HEK293 (cell line): Measurements from ENCODE around the gene BAD.

Source experiments
- CTCF ChIA-PET: fragments of 350-600 bp; formaldehyde crosslinking; extraction: SDS; loops from one replicate; lab custom pipeline; 2021; ENCODE audit warnings: antibody characterized with exemption; lab: Yijun Ruan, JAX
- POLR2A ChIA-PET: fragments of 300-600 bp; formaldehyde crosslinking; extraction: SDS; loops from one replicate; lab custom pipeline; 2020; ENCODE audit warnings: antibody characterized with exemption, inconsistent platforms; lab: Yijun Ruan, JAX
- H3K27ac ChIP-seq: fragments of 200-500 bp; sonication (Bioruptor generic); 2 replicates; pipeline ENCODE4 v1.5.1; 2014; ENCODE audit warnings: low read depth, low read length, control low read depth, inconsistent platforms; ENCODE audit errors: extremely low read depth
- H3K36me3 ChIP-seq, 2 experiments: fragments of 200-500 bp in 1 of 2; sonication (Bioruptor generic) in 1 of 2; 1 replicate in 1 of 2; 2 replicates in 1 of 2; pipeline ENCODE4 v1.5.1; 2014 to 2017; ENCODE audit warnings: inconsistent platforms in 2 of 2, low read length in 2 of 2; ENCODE audit not compliant: control insufficient read depth in 2 of 2, insufficient read depth in 1 of 2
- H3K4me1 ChIP-seq: fragments of 200-500 bp; sonication (Bioruptor generic); 2 replicates; pipeline ENCODE4 v1.5.1; 2014; ENCODE audit warnings: mild to moderate bottlenecking, low read length, inconsistent platforms; ENCODE audit not compliant: control insufficient read depth, insufficient read depth
- H3K4me3 ChIP-seq: 2 replicates; pipeline ENCODE4 v1.5.1; 2011; ENCODE audit warnings: low read depth, mild to moderate bottlenecking, control low read depth, low read length, moderate library complexity
- H3K9me3 ChIP-seq: fragments of 200-500 bp; sonication (Bioruptor generic); 2 replicates; pipeline ENCODE4 v1.5.1; 2014; ENCODE audit warnings: low read depth, low read length, inconsistent platforms; ENCODE audit not compliant: control insufficient read depth, insufficient read depth
- HOXC10 ChIP-seq: sonication (generic); formaldehyde crosslinking; IDR thresholded peaks from 2 replicates; pipeline ENCODE4 v1.8.1; 2023; ENCODE audit warnings: mild to moderate bottlenecking, missing genetic modification reagents
- KLF1 ChIP-seq: fragments of 450-650 bp; formaldehyde crosslinking; IDR thresholded peaks from 2 replicates; pipeline ENCODE4 v1.5.1; 2016; ENCODE audit warnings: missing biosample characterization, missing genetic modification characterization
- SCRT1 ChIP-seq: fragments of 450-650 bp; formaldehyde crosslinking; IDR thresholded peaks from 2 replicates; pipeline ENCODE4 v1.5.1; 2016; ENCODE audit warnings: missing biosample characterization, missing genetic modification characterization, borderline replicate concordance
- SCRT2 ChIP-seq: fragments of 450-650 bp; formaldehyde crosslinking; IDR thresholded peaks from 2 replicates; pipeline ENCODE4 v1.5.1; 2016; ENCODE audit warnings: missing biosample characterization, missing genetic modification characterization
- ZBTB10 ChIP-seq: fragments of 450-650 bp; formaldehyde crosslinking; IDR thresholded peaks from 2 replicates; pipeline ENCODE4 v1.5.1; 2016; ENCODE audit warnings: missing biosample characterization, missing genetic modification characterization
- ZBTB8A ChIP-seq: fragments of 450-650 bp; formaldehyde crosslinking; IDR thresholded peaks from 2 replicates; pipeline ENCODE4 v1.5.1; 2016; ENCODE audit warnings: missing biosample characterization, missing genetic modification characterization
- ZNF19 ChIP-seq: fragments of 450-650 bp; formaldehyde crosslinking; IDR thresholded peaks from 2 replicates; pipeline ENCODE4; 2016; ENCODE audit warnings: missing biosample characterization, missing genetic modification characterization, low read depth
- ZNF239 ChIP-seq: fragments of 450-650 bp; formaldehyde crosslinking; IDR thresholded peaks from 2 replicates; pipeline ENCODE4 v1.5.1; 2016; ENCODE audit warnings: missing biosample characterization, missing genetic modification characterization
- ZNF248 ChIP-seq: fragments of 450-650 bp; formaldehyde crosslinking; IDR thresholded peaks from 2 replicates; pipeline ENCODE4 v1.5.1; 2017; ENCODE audit warnings: missing biosample characterization, missing genetic modification characterization
- ZNF48 ChIP-seq: fragments of 450-650 bp; formaldehyde crosslinking; IDR thresholded peaks from 2 replicates; pipeline ENCODE4 v1.5.1; 2016; ENCODE audit warnings: missing biosample characterization, missing genetic modification characterization
- ZNF488 ChIP-seq: fragments of 450-650 bp; formaldehyde crosslinking; IDR thresholded peaks from 2 replicates; pipeline ENCODE4 v1.5.1; 2016; ENCODE audit warnings: missing biosample characterization, missing genetic modification characterization
- ZNF596 ChIP-seq: fragments of 450-650 bp; IDR thresholded peaks from 2 replicates; pipeline ENCODE4 v1.5.0; 2018; ENCODE audit warnings: missing biosample characterization, mild to moderate bottlenecking, missing genetic modification characterization, moderate library complexity
- ZNF610 ChIP-seq: fragments of 450-650 bp; formaldehyde crosslinking; IDR thresholded peaks from 2 replicates; pipeline ENCODE4 v1.5.1; 2016; ENCODE audit warnings: missing biosample characterization, missing genetic modification characterization, borderline replicate concordance
- ZNF791 ChIP-seq: fragments of 450-650 bp; formaldehyde crosslinking; IDR thresholded peaks from 2 replicates; pipeline ENCODE4 v1.5.1; 2016; ENCODE audit warnings: missing biosample characterization, missing genetic modification characterization
- ZXDB ChIP-seq: fragments of 450-650 bp; formaldehyde crosslinking; IDR thresholded peaks from 2 replicates; pipeline ENCODE4 v1.5.1; 2016; ENCODE audit warnings: missing biosample characterization, missing genetic modification characterization
- TF ChIP-seq, protein P1 (sequence below): fragments of 450-650 bp; formaldehyde crosslinking; IDR thresholded peaks from 2 replicates; pipeline ENCODE4 v1.5.1; 2016; ENCODE audit warnings: missing biosample characterization, missing genetic modification characterization
- TF ChIP-seq, protein P2 (sequence below): fragments of 450-650 bp; formaldehyde crosslinking; IDR thresholded peaks from 2 replicates; pipeline ENCODE4 v1.5.1; 2016; ENCODE audit warnings: missing biosample characterization, missing genetic modification characterization
- TF ChIP-seq, protein P3 (sequence below): fragments of 450-650 bp; formaldehyde crosslinking; IDR thresholded peaks from 2 replicates; pipeline ENCODE4 v1.5.1; 2016; ENCODE audit warnings: missing biosample characterization, missing genetic modification characterization, borderline replicate concordance
- TF ChIP-seq, protein P4 (sequence below): fragments of 450-650 bp; formaldehyde crosslinking; IDR thresholded peaks from 2 replicates; pipeline ENCODE4 v1.5.1; 2016; ENCODE audit warnings: missing biosample characterization, missing genetic modification characterization, borderline replicate concordance

Gene BAD

DNA sequence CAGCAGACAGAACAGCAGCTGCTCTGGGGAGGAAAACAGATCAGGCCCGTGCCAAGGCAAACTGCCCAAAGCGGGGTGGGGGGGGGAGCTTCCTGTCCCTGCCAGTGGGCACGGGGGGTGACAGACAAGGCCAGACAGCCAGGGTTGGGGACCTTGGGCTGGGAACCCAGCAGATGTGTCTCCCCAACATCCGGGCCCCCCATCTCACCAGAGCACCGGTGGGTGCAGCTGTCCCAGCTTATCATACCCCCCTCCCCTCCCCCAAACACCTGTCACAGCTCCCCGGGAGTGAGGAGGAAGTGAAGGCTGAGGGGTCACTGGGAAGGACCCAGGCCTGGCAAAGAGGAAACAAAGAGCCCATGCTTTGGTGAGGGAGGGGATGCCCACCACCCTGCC, 39.1 kb downstream of the BAD start:
- POLR2A ChIA-PET, result interaction anchor here (0.7 to 7.2 kb wide), 9 partner anchors 10 to 72 kb away, joined by 3 to 96 read pairs (median 6); partner anchors contain the start of genes NUDT22, PRDX5, STIP1 and TRMT112

More for the DNA sequence above, 39.1 kb downstream of the BAD start:
- H3K36me3 ChIP-seq, result peaks cover 0 to 20% of the 10 kb centered on the region in 2 experiments; a peak in 1 of 3 replicates
- CTCF ChIA-PET, result interaction anchor here (0.5 to 1.7 kb wide), 10 partner anchors 10 to 987 kb away, joined by 3 to 10 read pairs (median 4); no protein-coding TSS in a partner anchor
- no peak for TF ChIP-seq ZNF596 (tag by site-specific recombination)
- TF ChIP-seq ZNF239 (tag by site-specific recombination), result no peak
- TF ChIP-seq, protein P1, sequence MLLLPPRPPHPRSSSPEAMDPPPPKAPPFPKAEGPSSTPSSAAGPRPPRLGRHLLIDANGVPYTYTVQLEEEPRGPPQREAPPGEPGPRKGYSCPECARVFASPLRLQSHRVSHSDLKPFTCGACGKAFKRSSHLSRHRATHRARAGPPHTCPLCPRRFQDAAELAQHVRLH (tag by site-specific recombination), result no peak
- no peak for TF ChIP-seq ZXDB
- no peak for TF ChIP-seq ZNF19
- peak; percentile 57; the same call in 1 of the 2 replicates for TF ChIP-seq SCRT1
- TF ChIP-seq ZBTB10 (tag by site-specific recombination), result 0 out of 2 replicates have a peak, but pooled peaks have one; percentile 2
- no peak for TF ChIP-seq ZBTB8A (tag by site-specific recombination)
- no peak for TF ChIP-seq ZNF791
- TF ChIP-seq, protein P2, sequence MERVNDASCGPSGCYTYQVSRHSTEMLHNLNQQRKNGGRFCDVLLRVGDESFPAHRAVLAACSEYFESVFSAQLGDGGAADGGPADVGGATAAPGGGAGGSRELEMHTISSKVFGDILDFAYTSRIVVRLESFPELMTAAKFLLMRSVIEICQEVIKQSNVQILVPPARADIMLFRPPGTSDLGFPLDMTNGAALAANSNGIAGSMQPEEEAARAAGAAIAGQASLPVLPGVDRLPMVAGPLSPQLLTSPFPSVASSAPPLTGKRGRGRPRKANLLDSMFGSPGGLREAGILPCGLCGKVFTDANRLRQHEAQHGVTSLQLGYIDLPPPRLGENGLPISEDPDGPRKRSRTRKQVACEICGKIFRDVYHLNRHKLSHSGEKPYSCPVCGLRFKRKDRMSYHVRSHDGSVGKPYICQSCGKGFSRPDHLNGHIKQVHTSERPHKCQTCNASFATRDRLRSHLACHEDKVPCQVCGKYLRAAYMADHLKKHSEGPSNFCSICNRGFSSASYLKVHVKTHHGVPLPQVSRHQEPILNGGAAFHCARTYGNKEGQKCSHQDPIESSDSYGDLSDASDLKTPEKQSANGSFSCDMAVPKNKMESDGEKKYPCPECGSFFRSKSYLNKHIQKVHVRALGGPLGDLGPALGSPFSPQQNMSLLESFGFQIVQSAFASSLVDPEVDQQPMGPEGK, result 0 out of 2 replicates have a peak, but pooled peaks have one; percentile 12
- no peak for TF ChIP-seq ZNF48 (tag by site-specific recombination)
- TF ChIP-seq SCRT2 (tag by site-specific recombination), result peak; percentile 58; the same call in 1 of the 2 replicates
- no peak for TF ChIP-seq HOXC10
- TF ChIP-seq ZNF610 (tag by site-specific recombination), result no peak
- no peak for TF ChIP-seq ZNF248 (tag by site-specific recombination)
- TF ChIP-seq, protein P3, sequence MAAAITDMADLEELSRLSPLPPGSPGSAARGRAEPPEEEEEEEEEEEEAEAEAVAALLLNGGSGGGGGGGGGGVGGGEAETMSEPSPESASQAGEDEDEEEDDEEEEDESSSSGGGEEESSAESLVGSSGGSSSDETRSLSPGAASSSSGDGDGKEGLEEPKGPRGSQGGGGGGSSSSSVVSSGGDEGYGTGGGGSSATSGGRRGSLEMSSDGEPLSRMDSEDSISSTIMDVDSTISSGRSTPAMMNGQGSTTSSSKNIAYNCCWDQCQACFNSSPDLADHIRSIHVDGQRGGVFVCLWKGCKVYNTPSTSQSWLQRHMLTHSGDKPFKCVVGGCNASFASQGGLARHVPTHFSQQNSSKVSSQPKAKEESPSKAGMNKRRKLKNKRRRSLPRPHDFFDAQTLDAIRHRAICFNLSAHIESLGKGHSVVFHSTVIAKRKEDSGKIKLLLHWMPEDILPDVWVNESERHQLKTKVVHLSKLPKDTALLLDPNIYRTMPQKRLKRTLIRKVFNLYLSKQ (tag by site-specific recombination), result no peak
- TF ChIP-seq, protein P4, sequence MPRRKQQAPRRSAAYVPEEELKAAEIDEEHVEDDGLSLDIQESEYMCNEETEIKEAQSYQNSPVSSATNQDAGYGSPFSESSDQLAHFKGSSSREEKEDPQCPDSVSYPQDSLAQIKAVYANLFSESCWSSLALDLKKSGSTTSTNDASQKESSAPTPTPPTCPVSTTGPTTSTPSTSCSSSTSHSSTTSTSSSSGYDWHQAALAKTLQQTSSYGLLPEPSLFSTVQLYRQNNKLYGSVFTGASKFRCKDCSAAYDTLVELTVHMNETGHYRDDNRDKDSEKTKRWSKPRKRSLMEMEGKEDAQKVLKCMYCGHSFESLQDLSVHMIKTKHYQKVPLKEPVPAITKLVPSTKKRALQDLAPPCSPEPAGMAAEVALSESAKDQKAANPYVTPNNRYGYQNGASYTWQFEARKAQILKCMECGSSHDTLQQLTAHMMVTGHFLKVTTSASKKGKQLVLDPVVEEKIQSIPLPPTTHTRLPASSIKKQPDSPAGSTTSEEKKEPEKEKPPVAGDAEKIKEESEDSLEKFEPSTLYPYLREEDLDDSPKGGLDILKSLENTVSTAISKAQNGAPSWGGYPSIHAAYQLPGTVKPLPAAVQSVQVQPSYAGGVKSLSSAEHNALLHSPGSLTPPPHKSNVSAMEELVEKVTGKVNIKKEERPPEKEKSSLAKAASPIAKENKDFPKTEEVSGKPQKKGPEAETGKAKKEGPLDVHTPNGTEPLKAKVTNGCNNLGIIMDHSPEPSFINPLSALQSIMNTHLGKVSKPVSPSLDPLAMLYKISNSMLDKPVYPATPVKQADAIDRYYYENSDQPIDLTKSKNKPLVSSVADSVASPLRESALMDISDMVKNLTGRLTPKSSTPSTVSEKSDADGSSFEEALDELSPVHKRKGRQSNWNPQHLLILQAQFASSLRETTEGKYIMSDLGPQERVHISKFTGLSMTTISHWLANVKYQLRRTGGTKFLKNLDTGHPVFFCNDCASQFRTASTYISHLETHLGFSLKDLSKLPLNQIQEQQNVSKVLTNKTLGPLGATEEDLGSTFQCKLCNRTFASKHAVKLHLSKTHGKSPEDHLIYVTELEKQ, result no peak
- no peak for TF ChIP-seq KLF1
- no peak for TF ChIP-seq ZNF488
- TF ChIP-seq, all 188 proteins: peak for 4
- no peaks in the 10 kb centered on the region for H3K4me1 ChIP-seq
- no peaks in the 10 kb centered on the region for H3K9me3 ChIP-seq
- peak overlapping the region; percentile 68 for H3K4me3 ChIP-seq
- H3K27ac ChIP-seq, result peak overlapping the region; percentile 66; the same call in 1 of the 2 replicates
